GM18868 (cell line): ENCODE data around the gene MSH6.
A peak's percentile ranks its signal among the peaks of the same experiment; 100 is the strongest.

Experiments
- ATAC-seq: cut with Tn5 transposase; IDR thresholded peaks from one replicate; pipeline ENCODE4 v1.9.1; 2021; ENCODE audit warnings: mild to moderate bottlenecking, moderate library complexity; ENCODE audit not compliant: unreplicated experiment

Gene MSH6

GRCh38 chr2:47782671-47783485 is at the start of gene MSH6:
Gene MSH6, plus strand, starts transcription at chr2:47783145. Its CDS starts 89 bp downstream, at chr2:47783234.
- peak; percentile 81 for ATAC-seq

- no peak for ATAC-seq
These were observed 47.6 kb upstream of the MSH6 start for GRCh38 chr2:47735136-47735869.

GRCh38 chr2:47735912-47736311 is 47.0 kb upstream of the MSH6 start:
- peak; percentile 59 for ATAC-seq

GRCh38 chr2:47737191-47737975 is 45.6 kb upstream of the MSH6 start:
- ATAC-seq = no peak

- ATAC-seq = no peak
These were observed 44.6 kb upstream of the MSH6 start for GRCh38 chr2:47738331-47738730.

- no peak for ATAC-seq
These were observed 41.8 kb upstream of the MSH6 start for GRCh38 chr2:47741101-47741500.

GRCh38 chr2:47741637-47742036 is 41.3 kb upstream of the MSH6 start:
- ATAC-seq = no peak

GRCh38 chr2:47744074-47744473 is 38.9 kb upstream of the MSH6 start:
- no peak for ATAC-seq

- ATAC-seq = no peak
These were observed 35.1 kb upstream of the MSH6 start for GRCh38 chr2:47747878-47748277.

- ATAC-seq = no peak
These were observed 31.0 kb upstream of the MSH6 start for GRCh38 chr2:47751856-47752414.

- ATAC-seq = no peak
These were observed 15.5 kb upstream of the MSH6 start for GRCh38 chr2:47767497-47767844.

GRCh38 chr2:47767880-47768609 is 14.9 kb upstream of the MSH6 start:
- ATAC-seq = no peak

- no peak for ATAC-seq
These were observed 13.6 kb upstream of the MSH6 start for GRCh38 chr2:47769318-47769717.

- ATAC-seq = no peak
These were observed 11.7 kb upstream of the MSH6 start for GRCh38 chr2:47771211-47771610.

- ATAC-seq = no peak
These were observed 10.6 kb upstream of the MSH6 start for GRCh38 chr2:47772343-47772742.

- no peak for ATAC-seq
These were observed 8.4 kb upstream of the MSH6 start for GRCh38 chr2:47774567-47774966.

- no peak for ATAC-seq
These were observed 5.5 kb upstream of the MSH6 start for GRCh38 chr2:47777277-47777937.

GRCh38 chr2:47778698-47779425 is 4.1 kb upstream of the MSH6 start:
- ATAC-seq = no peak

GRCh38 chr2:47779426-47779790 is 3.5 kb upstream of the MSH6 start:
- ATAC-seq = no peak

GRCh38 chr2:47782381-47782670 is 619 bp upstream of the MSH6 start:
- no peak for ATAC-seq
